H9 (cell line): ENCODE measurements around the gene CHRNA10. TPM values are rescaled to one million over a fixed set of nuclear protein-coding genes. Genes with fewer than 3 reads are reported as not detected.

Source experiments
- DNase-seq: peaks from one replicate; pipeline ENCODE4 v3.0.0-alpha.2; 2017
- H2AFZ ChIP-seq: one replicate; pipeline ENCODE4 v1.6.1; 2013; ENCODE audit warnings: mild to moderate bottlenecking, low read length, control low read depth, moderate library complexity
- H2AK5ac ChIP-seq: 2 replicates; pipeline ENCODE4 v1.6.1; 2013; ENCODE audit warnings: low read length, control low read depth, mixed read lengths; ENCODE audit not compliant: insufficient read length
- H2BK120ac ChIP-seq: one replicate; pipeline ENCODE4 v1.6.1; 2013; ENCODE audit warnings: low read depth, mild to moderate bottlenecking, low read length, control low read depth, inconsistent platforms; ENCODE audit not compliant: poor library complexity, severe bottlenecking
- H2BK12ac ChIP-seq: 2 replicates; pipeline ENCODE4 v1.6.1; 2013; ENCODE audit warnings: low read length, control low read depth, mixed read lengths, low read depth; ENCODE audit not compliant: insufficient read length
- H2BK15ac ChIP-seq: 2 replicates; pipeline ENCODE4 v1.6.1; 2013; ENCODE audit warnings: low read depth, low read length, control low read depth
- H2BK20ac ChIP-seq: one replicate; pipeline ENCODE4 v1.6.1; 2013; ENCODE audit warnings: low read depth, mild to moderate bottlenecking, low read length, control low read depth, inconsistent platforms; ENCODE audit not compliant: poor library complexity, severe bottlenecking
- H2BK5ac ChIP-seq: 2 replicates; pipeline ENCODE4 v1.6.1; 2013; ENCODE audit warnings: low read length, control low read depth, mixed read lengths; ENCODE audit not compliant: insufficient read length
- H3K14ac ChIP-seq: 2 replicates; pipeline ENCODE4 v1.6.1; 2013; ENCODE audit warnings: low read length, control low read depth; ENCODE audit not compliant: insufficient read depth
- H3K18ac ChIP-seq: 2 replicates; pipeline ENCODE4 v1.6.1; 2013; ENCODE audit warnings: low read depth, mild to moderate bottlenecking, mixed read lengths, low read length, control low read depth; ENCODE audit not compliant: insufficient read length
- H3K23ac ChIP-seq: 2 replicates; pipeline ENCODE4 v1.6.1; 2013; ENCODE audit warnings: low read length, control low read depth, mixed read lengths, low read depth; ENCODE audit not compliant: insufficient read length
- H3K23me2 ChIP-seq: 2 replicates; pipeline ENCODE4 v1.6.1; 2013; ENCODE audit warnings: low read depth, mild to moderate bottlenecking, mixed read lengths, low read length, control low read depth; ENCODE audit not compliant: insufficient read length, poor library complexity, severe bottlenecking
- H3K27ac ChIP-seq: 2 replicates; pipeline ENCODE4 v1.5.1; 2013; ENCODE audit warnings: low read length, control low read depth, mixed read lengths, low read depth; ENCODE audit not compliant: insufficient read length
- H3K27me3 ChIP-seq: 2 replicates; pipeline ENCODE4 v1.6.1; 2013; ENCODE audit warnings: low read length, control low read depth, inconsistent platforms; ENCODE audit not compliant: insufficient read depth
- H3K4ac ChIP-seq: 2 replicates; pipeline ENCODE4 v1.6.1; 2013; ENCODE audit warnings: low read depth, mild to moderate bottlenecking, control low read depth, inconsistent platforms, low read length, moderate library complexity
- H3K4me1 ChIP-seq: 2 replicates; pipeline ENCODE4 v1.6.1; 2013; ENCODE audit warnings: low read length, control low read depth, inconsistent platforms; ENCODE audit not compliant: insufficient read depth
- H3K4me2 ChIP-seq: 2 replicates; pipeline ENCODE4 v1.6.1; 2013; ENCODE audit warnings: low read length, control low read depth, mixed read lengths; ENCODE audit not compliant: insufficient read length, insufficient read depth
- H3K56ac ChIP-seq: 2 replicates; pipeline ENCODE4 v1.6.1; 2013; ENCODE audit warnings: low read depth, mild to moderate bottlenecking, mixed read lengths, low read length, control low read depth; ENCODE audit not compliant: insufficient read length
- H3K79me1 ChIP-seq: 2 replicates; pipeline ENCODE4 v1.6.1; 2013; ENCODE audit warnings: low read depth, mild to moderate bottlenecking, moderate library complexity, low read length, control low read depth, inconsistent platforms; ENCODE audit not compliant: insufficient read depth, poor library complexity, severe bottlenecking
- H3K79me2 ChIP-seq: 2 replicates; pipeline ENCODE4 v1.6.1; 2013; ENCODE audit warnings: low read length, control low read depth, inconsistent platforms; ENCODE audit not compliant: insufficient read depth
- H3K9ac ChIP-seq: 2 replicates; pipeline ENCODE4 v1.6.1; 2013; ENCODE audit warnings: low read length, control low read depth, mixed read lengths; ENCODE audit not compliant: insufficient read length; ENCODE audit errors: extremely low read depth
- H3K9me3 ChIP-seq: one replicate; pipeline ENCODE4 v1.6.1; 2013; ENCODE audit warnings: low read depth, low read length, inconsistent platforms; ENCODE audit not compliant: control insufficient read depth
- H3T11ph ChIP-seq: one replicate; pipeline ENCODE4 v1.6.1; 2013; ENCODE audit warnings: mild to moderate bottlenecking, low read length, control low read depth, inconsistent platforms
- H4K20me1 ChIP-seq: one replicate; pipeline ENCODE4 v1.6.1; 2013; ENCODE audit not compliant: control insufficient read depth, insufficient read length, insufficient read depth
- H4K5ac ChIP-seq: 2 replicates; pipeline ENCODE4 v1.6.1; 2013; ENCODE audit warnings: low read depth, mild to moderate bottlenecking, mixed read lengths, low read length, control low read depth; ENCODE audit not compliant: insufficient read length
- H4K8ac ChIP-seq: replicated peaks from 2 replicates; pipeline ENCODE4 v1.6.1; 2013; ENCODE audit warnings: low read length, control low read depth, mixed read lengths, low read depth; ENCODE audit not compliant: insufficient read length
- H4K91ac ChIP-seq: 2 replicates; pipeline ENCODE4 v1.6.1; 2013; ENCODE audit warnings: low read depth, mild to moderate bottlenecking, moderate library complexity, mixed read lengths, low read length, control low read depth; ENCODE audit not compliant: insufficient read length
- H3K27ac Mint-ChIP-seq, 3 experiments: 2 replicates in 2 of 3; 3 replicates in 1 of 3; pipeline ENCODE4 v1.8.0; 2020 to 2021; ENCODE audit warnings: mixed read lengths in 3 of 3, mild to moderate bottlenecking in 1 of 3, moderate library complexity in 1 of 3
- H3K27me3 Mint-ChIP-seq: 2 replicates; pipeline ENCODE4 v1.8.0; 2021; ENCODE audit warnings: low read depth, mild to moderate bottlenecking, moderate library complexity, mixed read lengths
- H3K36me3 Mint-ChIP-seq, 3 experiments: 2 replicates in 2 of 3; 3 replicates in 1 of 3; pipeline ENCODE4 v1.8.0; 2020 to 2021; ENCODE audit warnings: low read depth in 3 of 3, mixed read lengths in 3 of 3; ENCODE audit not compliant: insufficient read depth in 1 of 3
- H3K4me1 Mint-ChIP-seq, 2 experiments: 2 replicates each; pipeline ENCODE4 v1.8.0; 2020; ENCODE audit warnings: mixed read lengths in 2 of 2
- H3K4me3 Mint-ChIP-seq, 2 experiments: 2 replicates in 1 of 2; 3 replicates in 1 of 2; pipeline ENCODE4 v1.8.0; 2020 to 2021; ENCODE audit warnings: mild to moderate bottlenecking in 2 of 2, mixed read lengths in 2 of 2, moderate library complexity in 1 of 2
- H3K9me3 Mint-ChIP-seq, 2 experiments: 2 replicates in 1 of 2; 3 replicates in 1 of 2; pipeline ENCODE4 v1.8.0; 2020; ENCODE audit warnings: mild to moderate bottlenecking in 2 of 2, mixed read lengths in 2 of 2, moderate library complexity in 1 of 2
- WGBS: extraction: QIAGEN DNeasy Blood & Tissue Kit; methylation state at CpG from one replicate; pipeline ENCODE4 v1.1.7; 2013; ENCODE audit warnings: missing lambda C conversion rate, low lambda C conversion rate, mixed read lengths; ENCODE audit not compliant: insufficient read length; ENCODE audit errors: extremely low coverage; 5-methylcytosine and 5-hydroxymethylcytosine counted together
- total RNA-seq: library from RNA; stranded (reverse); gene quantifications from 2 replicates; pipeline ENCODE4 v1.2.1, GENCODE V29; 2021
- TF ChIP-seq, protein P1 (sequence below): fragments of 200-600 bp; sonication (generic); conservative IDR thresholded peaks from 3 replicates; pipeline ENCODE4 v1.8.0; 2021; ENCODE audit warnings: antibody characterized with exemption, mild to moderate bottlenecking

Gene CHRNA10
- total RNA-seq, 1 experiment from 2014 or later = 2.4 TPM

DNA sequence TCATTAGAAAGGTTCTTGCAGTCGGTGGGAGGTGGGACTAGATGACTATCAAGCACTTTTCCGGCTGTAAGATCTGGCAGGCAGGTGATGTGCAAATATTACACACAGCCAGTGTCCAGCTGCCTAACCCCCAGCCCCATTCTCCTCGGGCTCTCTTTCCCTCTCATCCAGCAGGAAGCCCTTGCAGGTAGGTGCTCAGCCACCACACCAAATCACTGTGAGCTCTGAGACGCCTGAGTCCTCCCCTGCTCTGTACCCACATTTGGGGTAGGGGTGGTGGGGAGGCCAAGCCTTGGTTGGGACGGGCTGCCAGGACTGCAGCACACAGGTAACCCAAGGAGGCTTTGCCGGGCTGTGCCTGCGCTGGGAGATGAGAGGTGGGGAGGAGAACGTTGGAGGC is 30.0 kb downstream of the CHRNA10 start:
- H2AK5ac ChIP-seq = no peak overlapping the region
- Mint-ChIP-seq H3K9me3 (peaks cover 11 to 17% of the 10 kb centered on the region in 2 experiments), H3K27me3 (peaks cover 26% of the 10 kb centered on the region), H3K4me1 (peaks cover 9 to 17% of the 10 kb centered on the region in 2 experiments), H3K27ac (no peak overlapping the region), H3K4me3 (peak overlapping the region; percentile 62 to 86), H3K36me3 (peaks cover 5 to 15% (median 7%) of the 10 kb centered on the region in 3 experiments; a peak in 5 of 7 replicates)
- no peak overlapping the region for H2BK15ac ChIP-seq
- H2BK5ac ChIP-seq = no peak overlapping the region
- no peaks in the 10 kb centered on the region for H3K27me3 ChIP-seq
- H3K4ac ChIP-seq = no peak overlapping the region
- peak overlapping the region; percentile 53 for H3K4me2 ChIP-seq
- H3K9me3 ChIP-seq = no peaks in the 10 kb centered on the region
- H4K91ac ChIP-seq = no peak overlapping the region
- no peak overlapping the region for H4K8ac ChIP-seq
- H3K79me1 ChIP-seq = no peaks in the 10 kb centered on the region
- no peak overlapping the region for H3K9ac ChIP-seq
- H3K18ac ChIP-seq = no peak overlapping the region
- no peak overlapping the region for H3K23ac ChIP-seq
- H3K79me2 ChIP-seq = no peaks in the 10 kb centered on the region
- no peak overlapping the region for H2BK20ac ChIP-seq
- H3K14ac ChIP-seq = no peak overlapping the region; the same call in 1 of the 2 replicates
- H2BK120ac ChIP-seq = no peak overlapping the region
- H3K23me2 ChIP-seq = peaks cover 13% of the 10 kb centered on the region
- no peaks in the 10 kb centered on the region for H3K4me1 ChIP-seq
- no peak overlapping the region for H4K5ac ChIP-seq
- H4K20me1 ChIP-seq = no peaks in the 10 kb centered on the region
- DNase-seq = no peak
- H2BK12ac ChIP-seq = no peak overlapping the region
- H3K56ac ChIP-seq = no peak overlapping the region
- TF ChIP-seq, protein P1, sequence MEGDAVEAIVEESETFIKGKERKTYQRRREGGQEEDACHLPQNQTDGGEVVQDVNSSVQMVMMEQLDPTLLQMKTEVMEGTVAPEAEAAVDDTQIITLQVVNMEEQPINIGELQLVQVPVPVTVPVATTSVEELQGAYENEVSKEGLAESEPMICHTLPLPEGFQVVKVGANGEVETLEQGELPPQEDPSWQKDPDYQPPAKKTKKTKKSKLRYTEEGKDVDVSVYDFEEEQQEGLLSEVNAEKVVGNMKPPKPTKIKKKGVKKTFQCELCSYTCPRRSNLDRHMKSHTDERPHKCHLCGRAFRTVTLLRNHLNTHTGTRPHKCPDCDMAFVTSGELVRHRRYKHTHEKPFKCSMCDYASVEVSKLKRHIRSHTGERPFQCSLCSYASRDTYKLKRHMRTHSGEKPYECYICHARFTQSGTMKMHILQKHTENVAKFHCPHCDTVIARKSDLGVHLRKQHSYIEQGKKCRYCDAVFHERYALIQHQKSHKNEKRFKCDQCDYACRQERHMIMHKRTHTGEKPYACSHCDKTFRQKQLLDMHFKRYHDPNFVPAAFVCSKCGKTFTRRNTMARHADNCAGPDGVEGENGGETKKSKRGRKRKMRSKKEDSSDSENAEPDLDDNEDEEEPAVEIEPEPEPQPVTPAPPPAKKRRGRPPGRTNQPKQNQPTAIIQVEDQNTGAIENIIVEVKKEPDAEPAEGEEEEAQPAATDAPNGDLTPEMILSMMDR = no peak
- H3K27ac ChIP-seq = no peak overlapping the region
- no CpG with 5 or more reads among the region's 8 CpGs for WGBS
- H2AFZ ChIP-seq = no peak overlapping the region
- no peak overlapping the region for H3T11ph ChIP-seq
